Transverse colon (tissue), 4 donors: ENCODE measurements around the gene COL6A5. TPM values are rescaled to one million over a fixed set of nuclear protein-coding genes. Genes with fewer than 3 reads are reported as not detected.

Experiments
- DNase-seq: peaks from one replicate; pipeline ENCODE4 v3.0.0-alpha.2; 2019
- H3K27ac ChIP-seq, 4 donors: fragments of 200-600 bp; sonication (generic); 2 replicates each; pipeline ENCODE4 v1.5.1; 2016 to 2018; ENCODE audit warnings: inconsistent platforms in 4 of 4
- H3K27me3 ChIP-seq: fragments of 200-600 bp; sonication (generic); 2 replicates; pipeline ENCODE4 v1.5.1; 2017; ENCODE audit warnings: inconsistent platforms
- H3K36me3 ChIP-seq, 4 donors: fragments of 200-600 bp; sonication (generic); 2 replicates each; pipeline ENCODE4 v1.5.1; 2017 to 2019; ENCODE audit warnings: inconsistent platforms in 4 of 4
- H3K4me1 ChIP-seq, 4 donors: fragments of 200-600 bp; sonication (generic); 2 replicates each; pipeline ENCODE4 v1.5.1; 2017 to 2020; ENCODE audit warnings: inconsistent platforms in 4 of 4
- H3K4me3 ChIP-seq, 4 donors: fragments of 200-600 bp; sonication (generic); 1 replicate in 1 of 4; 2 replicates in 3 of 4; pipeline versions ENCODE4 v1.5.1 to v1.6.1; 2017 to 2019; ENCODE audit warnings: inconsistent platforms in 4 of 4
- H3K9me3 ChIP-seq, 2 donors: fragments of 200-600 bp; sonication (generic); 2 replicates each; pipeline ENCODE4 v1.5.1; 2017 to 2019; ENCODE audit warnings: inconsistent platforms in 2 of 2
- CTCF ChIP-seq, 5 experiments: fragments of 200-600 bp in 3 of 5; fragments of 450-650 bp in 2 of 5; sonication (generic) in 3 of 5; IDR thresholded peaks; 1 replicate in 2 of 5; 2 replicates in 3 of 5; pipeline ENCODE4 v1.5.1; 2016 to 2017; ENCODE audit warnings: antibody characterized with exemption in 5 of 5, inconsistent platforms in 3 of 5, mild to moderate bottlenecking in 2 of 5, moderate library complexity in 1 of 5
- EP300 ChIP-seq: sonication (generic); formaldehyde crosslinking; IDR thresholded peaks from one replicate; pipeline ENCODE4 v1.6.1; 2017; ENCODE audit warnings: antibody characterized with exemption, low read depth
- POLR2A ChIP-seq: fragments of 450-650 bp; IDR thresholded peaks from one replicate; pipeline ENCODE4 v1.6.1; 2016; ENCODE audit warnings: antibody characterized with exemption, mild to moderate bottlenecking, moderate library complexity
- POLR2AphosphoS5 ChIP-seq, 3 donors: sonication (generic); formaldehyde crosslinking; IDR thresholded peaks; one replicate each; pipeline ENCODE4 v1.6.1; 2016; ENCODE audit warnings: antibody characterized with exemption in 3 of 3
- WGBS, 2 donors: methylation state at CpG; one replicate each; pipeline ENCODE4 v1.1.5; 2018; ENCODE audit warnings: low coverage in 1 of 2; 5-methylcytosine and 5-hydroxymethylcytosine counted together
- in situ Hi-C, 4 donors: fragments of 200-750 bp; cut with MboI; loops; one replicate each; pipeline versions ENCODE4 v1.15.0 to v1.15.1; 2017; ENCODE audit warnings: low sequenced_read_pairs in 3 of 4, low pct_ligation_motif_present in 1 of 4, low pct_unique_long_range_greater_than_20kb in 1 of 4
- intact Hi-C: fragments of 100-400 bp; cut with DNase I; formaldehyde crosslinking; loops from one replicate; pipeline ENCODE4 v1.15.1; 2023; ENCODE audit warnings: low total_unique reads
- total RNA-seq, 4 donors: library from RNA; depleted of rRNA; stranded (reverse); fragments of >200 nt; gene quantifications; one replicate each; pipeline ENCODE4 v1.1.0, GENCODE V29; 2016

COL6A5 gene
- total RNA-seq, 4 donors from 2014 or later: not detected

- Histone ChIP-seq H3K27me3 (no peaks in the 10 kb centered on the region), H3K4me1 (no peaks in the 10 kb centered on the region), H3K9me3 (no peaks in the 10 kb centered on the region), H3K36me3 (no peaks in the 10 kb centered on the region), H3K27ac (no peak overlapping the region), H3K4me3 (no peak overlapping the region)
- no peak for DNase-seq
- 87 to 89% methylated on average over 1 to 2 of the region's 2 CpGs for WGBS, 2 donors
- in situ Hi-C loops (no loop called here), intact Hi-C loops (no loop called here)
- no peak for TF ChIP-seq POLR2A
- no peak for TF ChIP-seq POLR2AphosphoS5 (IDR thresholded peaks at IDR 0.05)
- TF ChIP-seq EP300: no peak
- no peak for TF ChIP-seq CTCF (IDR thresholded peaks at IDR 0.05)
These were observed 159.2 kb downstream of the COL6A5 start for GRCh38 chr3:130504701-130505100.

GRCh38 chr3:130506031-130506430 is 160.6 kb downstream of the COL6A5 start:
- DNase-seq: no peak
- 64 to 69% methylated on average over 3 of the region's 3 CpGs for WGBS, 2 donors
- H3K4me1 ChIP-seq: no peaks in the 10 kb centered on the region
- intact Hi-C loops: no loop called here
- no peak overlapping the region for H3K27ac ChIP-seq
- in situ Hi-C loops: no loop called here
- H3K36me3 ChIP-seq: no peaks in the 10 kb centered on the region
- no peaks in the 10 kb centered on the region for H3K9me3 ChIP-seq
- H3K27me3 ChIP-seq: no peaks in the 10 kb centered on the region
- no peak overlapping the region for H3K4me3 ChIP-seq
- TF ChIP-seq EP300 (no peak), POLR2AphosphoS5 (IDR thresholded peaks at IDR 0.05) (no peak), CTCF (IDR thresholded peaks at IDR 0.05) (no peak), POLR2A (no peak)

GRCh38 chr3:130507746-130508145 is 162.3 kb downstream of the COL6A5 start:
- no peaks in the 10 kb centered on the region for H3K4me1 ChIP-seq
- in situ Hi-C loops (no loop called here), intact Hi-C loops (no loop called here)
- no peaks in the 10 kb centered on the region for H3K27me3 ChIP-seq
- DNase-seq: no peak
- H3K36me3 ChIP-seq: no peaks in the 10 kb centered on the region
- no peaks in the 10 kb centered on the region for H3K9me3 ChIP-seq
- no peak overlapping the region for H3K4me3 ChIP-seq
- no peak overlapping the region for H3K27ac ChIP-seq
- WGBS, 2 donors: 77 to 81% methylated on average over 2 of the region's 2 CpGs
- TF ChIP-seq EP300 (no peak), CTCF (IDR thresholded peaks at IDR 0.05) (no peak), POLR2AphosphoS5 (IDR thresholded peaks at IDR 0.05) (no peak), POLR2A (no peak)

- Histone ChIP-seq H3K9me3 (no peaks in the 10 kb centered on the region), H3K27ac (no peak overlapping the region), H3K4me1 (no peaks in the 10 kb centered on the region), H3K4me3 (no peak overlapping the region), H3K27me3 (no peaks in the 10 kb centered on the region), H3K36me3 (no peaks in the 10 kb centered on the region)
- DNase-seq: no peak
- intact Hi-C loops (no loop called here), in situ Hi-C loops (no loop called here)
- 56 to 67% methylated on average over 3 to 6 of the region's 6 CpGs for WGBS, 2 donors
- TF ChIP-seq CTCF (IDR thresholded peaks at IDR 0.05): no peak
- no peak for TF ChIP-seq POLR2A
- no peak for TF ChIP-seq POLR2AphosphoS5 (IDR thresholded peaks at IDR 0.05)
- TF ChIP-seq EP300: no peak
These were observed 163.5 kb downstream of the COL6A5 start for GRCh38 chr3:130509008-130509407.
